HG03064 (cell line): ENCODE results near the gene ETV3.

Experiments used
- ATAC-seq: cut with Tn5 transposase; IDR thresholded peaks from one replicate; pipeline ENCODE4 v1.9.1; 2021; ENCODE audit warnings: low read depth; ENCODE audit not compliant: unreplicated experiment

The ETV3 gene

DNA sequence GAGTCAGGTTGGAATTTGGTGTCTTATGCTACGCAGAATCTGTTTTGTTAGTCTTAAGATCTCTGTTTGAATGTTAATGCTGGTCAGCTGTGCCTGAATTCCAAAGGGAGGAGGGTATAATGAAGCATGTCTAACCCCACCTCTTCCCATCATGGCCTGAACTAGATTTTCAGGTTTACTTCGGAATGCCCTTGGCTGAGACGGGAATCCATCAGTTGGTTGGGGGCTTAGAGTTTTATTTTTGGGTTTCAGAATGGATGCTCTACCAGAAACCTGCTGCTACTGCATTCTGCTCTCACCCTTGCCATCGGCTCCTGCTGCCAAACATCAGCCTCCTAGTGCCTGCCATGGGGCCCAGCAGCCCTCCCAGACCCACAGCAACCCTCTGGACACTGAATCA, 24.1 kb upstream of the ETV3 start:
- no peak for ATAC-seq

DNA sequence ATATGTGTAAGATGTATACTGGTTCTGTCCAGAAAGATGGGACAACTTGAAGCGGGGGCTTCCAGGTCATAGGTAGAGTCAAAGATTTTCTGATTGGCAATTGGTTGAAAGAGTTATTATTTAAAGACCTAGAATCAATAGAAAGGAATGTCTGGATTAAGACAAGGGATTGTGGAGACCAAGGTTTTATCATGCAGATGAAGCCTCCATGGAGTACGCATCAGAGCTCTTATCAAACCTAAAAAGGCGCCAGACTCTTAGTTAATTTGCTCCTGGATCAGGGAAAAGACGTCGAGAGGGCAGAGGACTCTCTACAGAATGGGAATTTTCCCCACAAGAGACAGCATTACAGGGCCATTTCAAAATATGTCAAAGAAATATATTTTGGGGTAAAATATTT, 23.7 kb upstream of the ETV3 start:
- ATAC-seq: no peak

DNA sequence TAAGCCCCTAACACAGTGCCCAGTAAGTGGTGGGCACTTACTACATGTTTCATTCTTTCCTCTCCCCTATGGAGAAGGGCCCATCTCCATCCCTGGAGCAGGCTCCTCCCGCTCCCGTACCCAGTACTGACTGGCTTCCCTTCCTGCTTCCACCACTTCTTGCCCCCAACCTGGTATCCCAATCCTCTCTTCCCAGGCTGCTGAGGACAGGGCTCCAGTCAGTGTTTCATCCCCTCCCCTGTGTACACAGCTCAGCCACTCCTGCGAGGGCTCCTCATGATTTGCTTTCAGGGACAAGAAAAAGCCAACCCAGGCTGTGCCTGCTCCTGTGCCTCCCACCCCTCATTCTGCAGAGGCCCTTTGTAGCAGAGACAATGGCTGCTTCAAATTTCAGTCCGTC, 20.8 kb upstream of the ETV3 start:
- ATAC-seq: no peak

DNA sequence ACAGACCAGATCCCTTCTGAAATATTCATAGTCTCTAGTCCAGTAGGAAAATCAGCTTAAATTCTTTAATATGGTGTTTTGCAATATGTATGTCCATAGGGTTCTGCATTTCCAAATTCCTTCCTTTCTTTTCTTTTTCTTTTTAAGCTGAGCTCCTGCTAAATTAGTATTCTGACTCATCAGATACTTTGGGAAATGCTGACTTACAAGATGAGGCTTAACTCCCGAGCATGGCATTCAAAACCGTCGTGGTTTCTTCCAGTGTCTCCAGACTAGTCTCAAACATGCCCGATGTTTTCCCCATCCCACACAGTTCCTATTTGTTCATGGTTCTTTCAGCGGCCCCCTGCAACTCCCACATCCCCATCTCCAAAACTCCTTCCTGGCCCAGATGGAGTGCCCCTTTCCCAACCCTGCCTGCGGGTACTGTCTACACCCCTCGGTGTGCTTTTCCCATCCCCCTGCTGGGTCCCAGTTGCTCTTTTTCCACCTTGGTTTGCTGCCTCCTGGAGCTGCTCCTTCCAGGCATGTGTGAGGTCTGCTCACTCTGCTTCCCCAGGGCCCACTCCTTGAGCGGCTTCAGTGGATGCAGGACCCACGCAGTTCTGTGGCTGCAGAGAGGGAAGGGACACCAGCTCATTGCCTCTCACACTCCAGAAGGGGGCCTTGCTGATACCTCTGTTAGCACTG, 19.5 kb upstream of the ETV3 start:
- ATAC-seq: no peak

DNA sequence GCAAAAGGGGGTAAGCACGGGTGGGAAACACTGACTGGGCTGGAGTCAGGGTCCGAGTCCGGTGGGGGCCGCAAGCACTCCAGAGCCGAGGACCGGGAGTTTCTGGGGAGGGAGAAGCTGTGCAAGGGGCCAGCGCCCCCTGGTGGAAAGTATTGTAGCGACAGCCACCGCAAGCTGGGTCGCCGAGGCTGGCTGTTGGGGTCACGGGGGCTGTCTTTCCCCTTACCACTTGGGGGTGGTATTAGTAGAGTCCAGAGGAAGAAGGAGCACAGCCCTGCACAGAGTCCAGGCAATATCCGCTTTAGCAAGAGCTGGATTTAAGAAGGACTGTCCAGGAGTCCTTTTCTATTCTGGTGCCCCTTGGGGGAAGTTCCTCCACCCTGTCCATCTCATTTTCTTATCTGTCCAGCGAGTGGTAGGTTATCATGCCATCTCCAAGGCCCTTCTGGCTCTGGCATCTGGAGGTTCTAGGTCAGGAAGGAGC, 17.9 kb upstream of the ETV3 start:
- no peak for ATAC-seq

DNA sequence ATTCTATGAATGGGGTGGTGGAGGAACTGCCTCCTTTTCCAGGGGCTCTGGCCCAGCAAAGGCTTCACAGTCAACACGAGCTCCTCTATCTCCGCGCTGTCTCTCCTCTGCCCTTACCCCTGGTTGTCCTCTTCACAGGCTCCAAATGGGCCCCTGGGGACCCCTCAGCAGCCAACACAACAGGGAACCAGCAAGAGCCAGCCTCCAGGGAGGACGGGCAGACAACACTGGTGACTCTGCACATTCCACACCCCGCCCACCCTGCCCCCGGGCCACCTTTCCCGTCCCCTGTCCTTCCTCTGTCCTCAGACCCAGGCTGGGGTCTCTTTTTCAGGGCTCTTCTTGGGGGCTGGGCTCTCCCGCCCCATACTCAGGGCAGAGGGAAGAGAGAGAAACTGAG, 17.5 kb upstream of the ETV3 start:
- no peak for ATAC-seq

DNA sequence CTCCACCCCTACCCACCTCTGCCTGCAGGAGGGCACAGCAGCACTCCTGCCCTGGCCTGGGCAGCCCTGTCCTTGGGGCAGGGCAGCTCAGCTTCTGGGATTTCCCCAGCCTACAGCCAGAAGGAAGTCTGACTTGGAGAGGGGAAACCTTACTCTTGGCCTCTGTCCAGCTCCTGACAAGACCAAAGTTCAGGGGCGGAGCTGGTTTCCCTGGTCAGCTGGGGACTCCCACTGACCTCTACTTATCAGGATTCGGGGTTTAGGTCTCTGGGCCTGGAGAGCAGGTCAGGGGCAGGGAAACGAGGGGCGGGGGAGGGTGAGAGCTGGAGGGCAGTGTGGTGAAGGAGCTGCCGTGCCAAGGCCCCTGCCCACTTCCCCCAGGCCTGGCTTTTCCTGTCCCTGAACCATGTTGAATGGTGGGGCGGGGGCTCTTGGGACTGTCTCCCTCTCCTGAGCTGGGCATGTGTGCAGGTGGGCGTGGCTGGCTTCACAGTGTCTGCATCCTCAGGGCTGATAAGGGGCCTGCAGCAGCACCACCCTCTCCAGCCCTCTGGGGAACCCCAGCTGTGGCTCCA, 16.8 kb upstream of the ETV3 start:
- no peak for ATAC-seq

DNA sequence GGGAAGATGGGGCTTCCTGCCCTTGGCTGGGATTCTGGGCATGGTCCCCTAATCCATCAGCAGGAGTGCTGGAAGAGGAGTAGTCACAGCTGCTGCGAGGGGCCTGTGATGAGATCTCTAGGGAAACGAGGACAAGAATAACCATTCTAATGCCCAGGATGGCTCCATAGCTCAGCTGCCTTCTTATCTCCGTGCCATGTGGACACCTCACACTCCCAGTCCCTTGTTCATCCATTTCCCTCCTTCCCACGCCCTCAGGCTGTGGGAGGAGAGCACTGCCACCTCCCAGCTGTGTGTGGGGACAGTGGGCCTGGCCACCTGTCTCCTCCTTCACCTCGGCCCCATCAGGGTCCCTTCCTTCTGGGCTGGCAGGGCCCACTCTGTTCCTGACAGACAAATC, 16.1 kb upstream of the ETV3 start:
- ATAC-seq: no peak

DNA sequence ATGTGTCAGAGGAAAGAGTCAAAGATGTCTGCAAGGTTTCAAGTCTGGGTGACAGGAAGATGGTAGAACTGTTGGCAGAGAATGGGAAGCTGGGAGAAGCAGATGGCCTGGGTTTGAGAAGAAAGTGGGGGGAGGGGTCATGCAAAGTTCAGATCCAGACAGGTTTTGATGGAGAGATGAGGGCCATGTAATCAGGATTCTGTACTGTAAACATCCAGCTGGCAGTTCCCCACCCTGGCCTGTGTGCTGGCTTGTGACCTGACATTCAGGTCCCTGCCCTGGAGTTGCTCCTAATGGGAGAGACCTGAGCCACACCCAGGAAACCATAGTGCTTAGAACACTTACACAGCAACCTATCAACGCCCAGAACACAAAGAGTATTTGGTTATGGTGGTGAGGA, 15.6 kb upstream of the ETV3 start:
- ATAC-seq: no peak

DNA sequence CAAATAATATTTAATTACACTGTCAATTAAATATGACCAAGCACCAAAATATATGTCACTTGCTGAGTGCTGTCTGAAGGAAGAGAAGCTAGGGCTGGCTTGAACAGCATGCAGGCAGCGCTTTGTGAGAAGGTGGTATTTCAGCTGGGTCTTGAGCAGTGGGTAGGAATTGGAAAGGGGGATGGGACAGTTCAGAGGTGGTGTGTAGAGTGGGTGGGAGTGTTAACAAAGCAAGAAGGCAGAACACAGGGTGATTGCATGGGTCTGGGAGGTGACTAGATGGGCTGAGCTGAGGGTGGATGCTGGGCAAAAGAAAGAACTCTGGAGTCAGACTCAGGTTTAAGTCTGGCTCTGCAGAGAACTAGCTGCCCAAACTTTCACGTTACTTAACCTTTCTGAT, 14.3 kb upstream of the ETV3 start:
- ATAC-seq: no peak

DNA sequence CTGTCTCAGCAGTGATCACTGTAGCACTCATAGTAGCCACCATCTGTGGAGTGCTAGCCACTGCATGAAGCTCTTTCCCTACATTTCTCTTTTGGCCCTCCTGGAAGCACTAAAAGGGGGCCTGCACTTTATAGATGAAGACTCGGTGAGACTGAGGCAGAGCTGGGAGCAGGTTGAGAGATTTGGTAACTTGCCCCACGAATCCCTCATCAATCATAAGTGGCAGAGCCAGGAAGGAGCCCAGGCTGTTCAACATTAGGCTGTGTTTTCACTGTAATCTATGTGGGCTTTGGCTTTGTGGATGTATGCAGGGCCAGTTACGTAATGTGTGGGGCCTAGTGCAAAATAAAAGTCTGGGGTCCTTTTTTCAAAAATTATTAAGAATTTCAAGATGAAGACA, 13.3 kb upstream of the ETV3 start:
- no peak for ATAC-seq

DNA sequence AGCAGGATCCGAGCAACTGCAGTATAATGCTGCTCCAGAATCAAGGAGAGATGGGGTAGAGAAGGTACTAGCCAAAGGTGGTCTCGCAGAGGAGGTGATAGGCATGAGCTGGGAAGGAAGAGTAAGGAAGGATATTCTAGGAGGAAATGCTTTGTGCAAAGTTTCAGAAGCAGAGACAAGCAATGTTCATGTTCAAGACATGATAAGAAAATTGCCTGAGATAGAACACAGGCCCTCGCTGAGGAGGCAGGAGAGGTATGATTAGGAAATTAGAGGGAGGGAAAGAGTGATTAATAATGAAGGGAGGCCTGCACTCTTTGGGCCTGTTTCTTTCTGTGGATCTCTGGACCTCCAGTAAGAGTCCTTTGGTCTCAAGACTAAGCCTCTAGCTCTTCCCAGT, 12.9 kb upstream of the ETV3 start:
- no peak for ATAC-seq

DNA sequence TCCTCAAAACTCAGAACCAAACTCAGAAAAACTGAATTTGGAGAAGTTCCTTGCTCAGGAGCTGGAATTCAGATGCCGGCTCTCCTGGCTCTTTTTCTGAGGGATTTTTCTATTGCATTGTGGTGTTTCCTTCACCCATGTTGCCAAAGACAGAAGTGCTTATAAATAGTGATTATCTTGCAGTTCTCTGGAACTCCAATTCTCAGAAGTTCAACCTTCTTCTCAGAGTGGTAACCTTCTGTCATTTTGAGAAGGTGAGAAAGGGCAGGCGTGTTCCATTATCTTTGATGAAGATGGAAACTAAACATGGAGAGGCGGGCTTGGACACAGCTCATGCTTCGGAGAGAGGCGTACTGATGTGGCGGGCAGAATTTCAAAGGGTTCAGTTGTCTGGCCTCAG, 12.4 kb upstream of the ETV3 start:
- no peak for ATAC-seq

DNA sequence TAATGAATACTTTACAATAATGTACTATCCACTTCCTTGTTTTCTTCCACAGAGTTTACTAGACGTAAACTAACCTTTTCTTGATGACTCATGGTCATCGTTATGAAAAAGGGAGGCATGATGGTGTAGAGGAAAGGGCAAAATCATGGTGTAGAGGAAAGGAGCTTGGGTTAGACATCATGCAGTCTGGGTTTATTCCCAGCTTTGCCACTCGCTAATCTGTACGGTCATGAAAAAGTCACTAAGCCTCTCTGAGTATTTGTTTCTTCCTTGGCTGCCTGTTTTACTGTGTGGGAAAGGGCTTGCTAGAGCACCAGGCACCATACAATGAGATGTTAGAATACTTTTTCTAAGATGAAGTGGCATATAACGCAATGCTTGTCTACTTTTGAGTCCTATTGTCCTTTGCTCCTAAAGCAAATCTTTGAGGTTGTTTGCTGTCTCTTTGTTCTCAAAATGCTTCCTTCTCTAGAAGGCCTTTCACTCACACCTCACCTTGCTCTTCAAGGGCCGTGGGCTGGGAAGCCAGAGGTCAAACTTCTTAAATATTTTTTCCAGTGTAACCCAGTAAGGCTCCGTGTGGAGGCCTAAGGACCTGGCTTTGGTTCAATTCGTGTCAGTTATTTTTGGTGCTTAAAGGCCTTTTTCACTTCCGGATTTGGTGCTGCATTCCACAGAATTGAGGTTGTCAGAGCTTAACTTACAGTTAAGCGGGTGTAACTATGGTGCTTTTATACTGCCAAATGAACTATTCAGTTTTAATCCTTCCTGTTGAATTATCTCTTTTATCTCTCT, 9.9 kb upstream of the ETV3 start:
- ATAC-seq: no peak

DNA sequence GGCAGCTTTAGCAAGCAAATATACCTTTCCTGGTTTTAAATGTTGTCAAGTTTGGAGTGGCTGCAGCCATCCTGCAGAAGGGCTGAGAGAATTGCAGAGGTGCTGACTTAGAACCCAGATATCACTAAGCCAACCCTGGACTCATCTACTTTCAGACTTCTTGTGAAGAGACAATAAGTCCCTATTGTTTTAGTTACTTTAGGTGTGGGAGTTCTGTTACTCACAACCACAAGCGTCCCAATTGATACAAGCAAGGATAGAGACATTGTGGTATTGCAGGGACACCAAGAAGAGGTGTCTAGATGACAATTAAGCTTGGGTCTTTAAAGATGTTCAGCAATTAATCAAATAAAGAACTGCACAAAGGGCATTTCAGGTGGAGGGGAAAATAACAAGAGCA, 8.8 kb upstream of the ETV3 start:
- no peak for ATAC-seq

DNA sequence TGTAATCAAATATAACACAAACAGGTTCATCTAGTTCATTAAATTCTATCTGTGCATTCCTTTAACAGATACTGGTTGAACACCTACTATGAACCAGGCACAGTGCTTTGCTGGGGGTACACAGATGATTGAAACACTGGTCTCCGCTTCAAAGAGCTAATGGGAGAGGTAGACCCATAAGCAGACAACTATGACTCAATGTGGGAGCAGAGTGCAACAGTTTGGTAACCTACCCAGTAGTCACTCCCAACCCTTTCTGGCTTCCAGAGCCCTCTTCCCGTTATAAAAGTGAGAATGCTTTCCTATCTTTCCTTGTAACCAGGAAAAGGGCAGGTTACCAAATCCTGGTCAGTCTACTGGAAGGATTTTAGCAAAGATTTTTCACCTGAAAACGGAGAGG, 8.0 kb upstream of the ETV3 start:
- no peak for ATAC-seq

DNA sequence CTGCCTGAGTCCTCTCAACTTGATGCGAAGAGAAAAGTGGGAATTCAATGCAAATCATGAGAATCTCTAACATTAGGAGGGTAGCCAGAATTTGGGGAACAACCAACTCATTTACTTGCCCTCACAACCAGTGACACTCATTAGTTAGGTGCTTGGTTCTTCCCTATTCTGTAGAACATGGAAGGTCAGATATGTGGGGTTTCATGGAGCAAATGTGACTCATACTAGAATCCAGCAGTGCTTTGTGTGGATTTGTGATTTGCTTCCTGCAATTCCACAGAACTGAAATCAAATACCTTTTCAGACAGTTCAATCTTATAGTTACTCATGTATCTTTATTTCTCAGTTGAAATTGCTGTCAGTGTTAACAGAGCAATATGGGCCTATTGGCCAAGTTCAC, 6.9 kb upstream of the ETV3 start:
- ATAC-seq: no peak

DNA sequence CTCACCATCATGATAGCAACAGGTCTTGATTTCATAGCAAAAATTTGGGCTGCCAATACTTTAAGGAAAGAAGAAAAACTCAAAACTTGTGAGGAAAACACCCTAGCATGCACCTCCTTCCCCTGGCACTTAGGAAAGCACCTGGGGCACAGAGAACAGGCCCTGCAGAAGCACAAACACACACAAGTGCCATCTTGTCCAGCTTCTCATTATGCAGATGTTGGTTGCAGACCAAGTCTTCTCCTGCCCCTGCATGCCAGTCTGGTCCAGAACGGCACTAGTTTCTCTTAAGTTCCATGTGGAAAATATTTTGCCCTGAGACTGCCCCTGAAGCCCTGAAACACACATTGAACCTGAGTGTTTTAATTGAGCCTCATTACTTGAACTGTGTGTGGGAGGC, 6.3 kb upstream of the ETV3 start:
- no peak for ATAC-seq

DNA sequence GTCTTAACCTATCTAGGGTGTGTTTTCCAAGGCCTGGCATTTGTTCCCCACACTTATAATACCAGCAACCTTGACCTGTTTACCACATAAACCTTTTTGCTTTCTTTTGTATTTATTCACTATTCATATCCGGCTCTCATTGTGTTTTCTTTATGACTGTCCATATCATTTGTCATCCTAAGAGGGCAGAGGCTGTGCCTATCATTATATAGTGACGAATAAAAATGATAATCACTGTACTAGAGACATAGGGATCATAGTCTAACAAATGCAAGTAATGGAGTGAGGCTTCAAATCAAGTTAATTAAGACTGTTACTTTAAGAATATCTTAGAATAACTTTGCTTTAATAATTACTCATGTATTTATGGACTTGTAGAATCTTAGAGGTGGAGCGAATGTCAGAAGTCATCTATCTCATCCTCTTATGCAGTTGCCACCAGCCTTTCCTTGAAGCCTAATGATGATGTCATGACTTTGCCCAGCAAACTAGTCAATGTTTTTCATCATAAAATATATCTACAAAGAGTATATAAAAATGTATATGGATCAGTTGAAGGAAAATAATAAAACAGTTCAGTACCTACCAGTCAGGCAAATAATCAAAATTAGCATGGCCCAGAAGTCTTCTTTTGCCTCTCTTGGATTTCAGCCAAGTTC, 4.7 kb upstream of the ETV3 start:
- ATAC-seq: no peak

DNA sequence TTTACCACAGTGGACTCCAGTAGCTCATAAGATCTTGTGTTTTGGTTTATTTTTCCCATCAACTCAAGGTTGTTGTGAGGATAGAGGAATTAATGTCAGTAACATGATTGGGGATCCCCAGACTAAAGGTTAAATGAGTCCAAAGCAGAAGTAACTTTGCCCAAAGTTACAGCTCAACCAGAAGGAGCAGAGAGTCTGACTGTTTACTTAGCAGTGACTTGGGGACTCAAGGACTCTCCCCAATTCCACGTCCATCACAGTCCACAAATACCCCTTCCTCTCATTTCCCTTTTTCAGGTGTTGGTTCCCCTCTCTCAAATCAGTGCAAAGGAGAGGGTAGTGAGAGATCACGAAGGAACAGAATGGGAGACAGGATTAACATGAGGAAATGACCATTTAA, 4.0 kb upstream of the ETV3 start:
- no peak for ATAC-seq

DNA sequence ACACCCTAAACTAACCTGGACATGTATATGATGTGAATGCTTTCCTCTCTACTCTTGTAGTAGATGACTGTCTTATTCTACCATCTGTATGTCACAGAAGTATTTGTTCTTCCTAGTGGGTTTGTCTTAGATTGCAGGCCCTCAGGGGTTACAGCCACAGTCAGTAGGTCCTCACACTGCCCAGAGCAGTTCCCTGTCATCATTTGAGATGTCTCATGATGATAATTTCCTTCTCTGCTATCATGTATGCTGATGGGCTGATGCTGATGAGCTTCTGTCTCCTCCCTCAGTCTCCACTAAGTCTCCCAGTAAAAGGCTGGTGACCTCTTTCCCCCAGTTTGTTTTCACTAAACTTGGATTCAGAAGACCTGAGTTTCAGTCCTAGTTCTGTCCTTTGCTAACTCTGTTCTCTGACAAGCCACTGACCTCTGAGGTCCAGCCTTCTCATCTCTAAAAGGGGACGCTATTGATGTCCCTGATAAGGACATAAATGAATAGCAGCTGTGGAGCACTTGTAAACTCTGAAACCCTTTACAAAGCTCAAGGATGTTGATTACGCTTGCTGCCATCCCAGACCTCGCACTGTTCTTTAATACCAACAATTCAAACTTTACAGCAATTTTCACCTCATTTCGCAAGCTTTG, 3.1 kb upstream of the ETV3 start:
- no peak for ATAC-seq
